NCI-H2196 (cell line): Measurements from ENCODE around the gene SPATS2L.

Experiments
- DNase-seq: peaks from one replicate; lab custom pipeline; 2025; ENCODE audit not compliant: unreplicated experiment; lab: John Stamatoyannopoulos, UW

The SPATS2L gene

GRCh38 chr2:200461846-200462710, 155.6 kb downstream of the SPATS2L start:
- DNase-seq = no peak

- no peak for DNase-seq
Measured at GRCh38 chr2:200463452-200463851, 157.0 kb downstream of the SPATS2L start.

DNA sequence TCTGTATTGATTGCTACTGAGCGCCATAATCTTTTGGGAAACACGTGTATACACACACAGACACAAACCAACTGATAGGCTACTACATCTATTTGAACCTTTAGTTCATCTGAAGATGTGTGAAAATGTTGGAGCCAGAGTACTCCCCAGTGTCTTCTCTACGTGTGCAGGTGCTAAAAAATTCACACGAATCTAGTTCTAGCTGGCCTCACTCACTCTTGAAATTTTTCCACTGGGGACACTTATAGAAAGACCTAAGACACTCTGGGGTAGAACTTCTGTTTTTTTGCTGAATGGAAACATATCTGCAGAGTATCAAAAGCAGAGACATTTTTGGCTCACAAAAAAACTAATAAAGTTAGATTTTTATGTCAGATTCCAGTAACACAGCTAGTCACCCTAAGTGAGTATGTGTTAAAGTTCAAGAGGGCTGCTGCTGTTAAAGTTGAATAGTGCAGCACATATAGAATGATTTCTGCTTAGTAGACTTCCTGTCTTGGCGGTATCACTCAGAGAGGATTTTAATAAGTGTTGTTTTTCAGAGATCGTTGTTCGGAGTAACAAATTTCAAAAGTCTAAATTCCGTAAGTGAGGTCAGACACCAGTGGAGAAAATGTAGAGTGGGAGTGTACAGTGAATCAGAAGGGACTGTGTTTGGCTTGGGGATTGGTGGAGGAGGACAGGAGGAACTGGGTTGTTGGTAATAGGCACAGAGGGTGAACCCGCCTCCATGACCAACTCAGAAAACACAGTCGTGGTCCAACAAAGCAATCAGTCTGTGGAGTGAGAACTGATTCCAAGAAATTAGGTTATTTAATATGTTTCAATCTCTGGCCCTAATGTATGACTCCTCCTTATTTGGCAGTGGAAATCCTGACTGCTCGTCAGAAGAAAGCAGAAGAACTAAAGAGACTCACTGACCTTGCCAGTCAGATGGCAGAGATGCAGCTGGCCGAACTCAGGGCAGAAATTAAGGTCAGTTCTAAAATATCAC, 160.2 kb downstream of the SPATS2L start:
- DNase-seq = no peak

DNA sequence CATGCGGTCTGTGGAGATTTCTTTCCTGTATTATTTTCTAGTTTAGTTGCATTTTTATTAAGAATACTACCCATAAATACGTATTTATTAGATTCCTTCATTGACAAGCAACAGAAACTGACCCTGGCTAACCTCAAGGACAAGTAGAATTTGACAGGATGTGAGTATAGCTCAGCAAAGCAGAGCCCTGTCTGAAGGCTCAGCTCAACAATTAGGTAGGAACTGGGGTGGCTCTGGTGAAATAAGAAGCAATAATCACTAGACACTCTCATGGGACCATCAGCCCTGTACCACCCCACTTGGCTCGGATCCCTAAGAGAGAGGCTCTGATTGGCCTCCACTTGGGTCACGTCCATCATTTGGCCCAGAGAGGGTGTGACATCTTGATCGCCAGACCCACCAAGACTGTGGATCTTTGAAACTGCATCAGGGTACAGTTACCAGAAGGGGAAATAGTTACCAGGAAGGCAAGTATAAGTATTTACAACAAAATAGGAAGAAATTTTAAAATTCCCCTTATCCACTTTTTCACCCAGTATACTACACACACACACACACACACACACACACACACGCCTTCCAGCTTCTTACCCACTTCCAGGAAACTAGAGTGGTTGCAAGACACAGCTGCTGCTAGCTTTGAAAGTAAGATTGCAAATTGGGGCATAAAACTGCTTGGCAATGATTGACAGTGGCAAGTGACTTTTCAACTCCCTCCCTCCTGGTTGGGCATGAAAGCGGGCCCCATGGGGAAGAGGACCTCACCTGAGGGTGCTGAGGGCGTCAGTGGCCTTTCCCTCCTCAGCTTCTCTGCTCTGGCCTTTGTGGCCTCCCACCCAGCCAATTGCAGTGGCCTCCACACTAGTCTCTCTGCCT, 161.6 kb downstream of the SPATS2L start:
- DNase-seq = no peak

DNA sequence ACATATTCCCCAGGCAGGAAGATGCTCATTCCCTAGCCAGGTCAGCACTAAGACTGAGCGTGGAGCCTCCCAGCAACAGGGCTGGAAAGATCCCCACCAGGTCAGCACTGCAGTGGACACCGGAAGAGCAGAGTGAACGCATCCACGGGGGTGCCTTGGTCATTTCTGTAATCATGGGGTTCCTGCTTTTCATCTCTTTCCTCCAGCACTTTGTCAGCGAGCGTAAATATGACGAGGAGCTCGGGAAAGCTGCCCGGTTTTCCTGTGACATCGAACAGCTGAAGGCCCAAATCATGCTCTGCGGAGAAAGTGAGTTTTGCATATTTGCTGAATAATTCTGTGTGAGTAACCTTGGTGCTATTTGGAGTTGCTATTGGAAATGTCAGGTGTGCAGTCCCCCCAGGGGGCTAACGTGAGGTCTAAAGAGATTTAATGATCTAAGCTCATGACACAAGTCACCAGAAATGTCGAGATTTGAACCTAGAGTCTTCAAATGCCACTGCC, 163.3 kb downstream of the SPATS2L start:
- no peak for DNase-seq

DNA sequence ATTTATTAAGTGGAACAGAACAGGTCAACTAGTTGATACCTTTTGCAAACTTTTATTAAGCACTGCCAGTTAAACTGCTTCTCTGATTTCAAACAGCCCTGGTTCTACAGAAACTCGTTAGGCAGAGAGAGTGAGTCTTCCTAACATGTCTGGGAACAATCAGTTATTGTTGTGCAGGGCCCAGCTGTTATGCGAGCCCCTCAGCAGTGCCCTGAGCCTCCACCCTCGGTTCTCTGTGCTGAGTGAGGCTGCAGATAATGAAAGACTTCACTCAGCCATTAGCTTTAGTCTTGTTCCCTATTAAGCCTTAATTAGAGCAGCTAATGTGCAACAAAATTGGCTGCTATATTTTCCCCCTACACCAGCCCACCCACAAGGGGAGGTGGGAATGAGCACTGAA, 163.7 kb downstream of the SPATS2L start:
- DNase-seq = no peak

DNA sequence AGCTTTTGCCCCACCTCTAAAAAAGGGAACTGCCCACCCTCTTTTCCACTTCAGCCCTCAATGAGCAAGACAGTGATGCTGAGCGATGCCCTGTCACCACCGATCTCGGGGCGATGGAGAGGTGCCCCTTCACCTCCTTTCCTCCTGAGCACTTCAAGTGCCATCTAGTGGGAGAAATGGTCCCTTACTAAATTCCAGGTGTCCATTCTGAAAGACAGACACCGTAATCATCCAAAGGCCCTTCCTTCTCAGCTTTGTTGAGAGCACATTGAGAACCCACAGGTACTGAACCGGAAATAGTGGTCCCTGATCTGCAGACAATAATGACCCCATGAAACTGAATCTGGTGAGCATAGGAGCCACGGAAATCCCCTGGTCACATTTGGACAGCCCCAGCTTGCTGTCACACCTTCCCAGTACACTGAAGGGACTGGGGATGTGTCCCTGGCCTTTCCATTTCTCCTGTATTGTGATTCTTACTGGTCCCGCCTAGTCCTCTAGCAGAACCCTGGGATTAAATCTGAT, 164.9 kb downstream of the SPATS2L start:
- DNase-seq = peak; percentile 26

GRCh38 chr2:200471928-200472645, 165.6 kb downstream of the SPATS2L start:
- DNase-seq = no peak

DNA sequence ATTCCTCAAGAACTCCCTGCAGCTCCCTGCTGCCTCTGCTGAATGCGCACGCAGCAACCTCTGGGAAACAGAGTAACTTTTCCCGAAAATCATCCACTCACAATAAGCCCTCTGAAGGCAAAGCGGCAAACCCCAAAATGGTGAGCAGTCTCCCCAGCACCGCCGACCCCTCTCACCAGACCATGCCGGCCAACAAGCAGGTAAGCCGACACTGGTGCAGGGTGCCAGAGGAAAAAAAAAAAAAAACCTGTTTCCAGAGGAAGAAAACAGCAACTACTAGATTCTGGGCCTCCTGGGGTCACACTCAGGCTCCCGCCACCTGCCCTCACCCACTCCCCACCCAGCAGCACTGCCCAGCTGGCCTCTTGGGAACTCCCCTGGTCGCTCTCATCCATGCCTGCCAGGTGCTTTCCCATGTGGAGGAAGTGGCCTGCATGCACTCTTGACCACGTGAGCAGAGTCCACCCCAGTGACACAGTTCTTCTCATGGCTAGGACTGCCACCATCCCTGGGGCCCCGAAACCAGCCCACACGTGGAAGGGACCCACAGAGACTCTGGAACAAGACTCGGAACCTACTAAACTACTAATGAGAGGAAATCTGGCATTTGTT, 166.5 kb downstream of the SPATS2L start:
- no peak for DNase-seq

DNA sequence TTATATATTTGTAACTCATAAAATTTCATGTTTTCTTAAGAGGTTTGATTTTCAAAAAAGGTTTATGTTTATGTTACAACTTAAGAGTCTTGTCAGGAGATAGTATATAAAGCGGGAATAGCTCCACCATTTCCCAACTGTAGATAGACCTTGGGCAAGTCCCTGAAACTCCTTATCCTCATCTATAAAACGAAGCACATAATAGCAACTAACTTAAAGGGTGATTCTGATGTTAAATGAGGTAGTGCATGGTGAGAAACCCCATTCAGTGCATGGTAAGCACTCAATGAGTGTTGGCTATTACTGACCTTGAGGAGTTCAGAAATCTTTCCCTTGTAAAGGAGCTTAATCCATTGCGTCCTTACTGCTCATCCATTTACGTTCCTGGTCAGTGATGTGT, 169.3 kb downstream of the SPATS2L start:
- DNase-seq = no peak

DNA sequence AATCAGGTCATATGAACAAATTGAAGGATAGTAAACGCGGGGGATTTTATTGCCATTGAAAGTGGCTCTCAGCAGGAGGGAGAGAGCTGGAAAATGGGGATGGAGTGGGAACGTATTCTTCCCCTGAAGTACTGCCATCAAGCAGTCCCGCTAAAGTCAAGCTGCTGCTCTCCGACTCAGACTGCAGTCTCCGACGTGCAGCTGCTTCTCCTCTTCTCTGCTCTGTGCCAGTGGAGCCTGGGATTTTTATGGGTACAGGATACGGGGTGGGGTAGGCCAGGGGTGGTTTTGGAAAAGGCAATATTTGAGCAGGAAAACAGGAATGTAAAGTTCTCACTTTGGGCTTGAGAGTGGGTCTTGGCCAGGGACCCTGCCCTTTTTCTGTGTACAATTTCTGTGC, 170.3 kb downstream of the SPATS2L start:
- DNase-seq = no peak

DNA sequence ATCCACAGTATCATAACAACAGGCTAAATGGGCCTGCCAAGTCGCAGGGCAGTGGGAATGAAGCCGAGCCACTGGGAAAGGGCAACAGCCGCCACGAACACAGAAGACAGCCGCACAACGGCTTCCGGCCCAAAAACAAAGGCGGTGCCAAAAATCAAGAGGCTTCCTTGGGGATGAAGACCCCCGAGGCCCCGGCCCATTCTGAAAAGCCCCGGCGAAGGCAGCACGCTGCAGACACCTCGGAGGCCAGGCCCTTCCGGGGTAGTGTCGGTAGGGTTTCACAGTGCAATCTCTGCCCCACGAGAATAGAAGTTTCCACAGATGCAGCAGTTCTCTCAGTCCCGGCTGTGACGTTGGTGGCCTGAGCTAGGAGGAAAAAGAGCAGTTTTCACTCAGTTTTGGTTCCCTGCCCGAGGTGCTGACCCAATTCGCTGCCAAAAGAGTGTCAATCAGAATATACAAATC, 171.2 kb downstream of the SPATS2L start:
- no peak for DNase-seq

DNA sequence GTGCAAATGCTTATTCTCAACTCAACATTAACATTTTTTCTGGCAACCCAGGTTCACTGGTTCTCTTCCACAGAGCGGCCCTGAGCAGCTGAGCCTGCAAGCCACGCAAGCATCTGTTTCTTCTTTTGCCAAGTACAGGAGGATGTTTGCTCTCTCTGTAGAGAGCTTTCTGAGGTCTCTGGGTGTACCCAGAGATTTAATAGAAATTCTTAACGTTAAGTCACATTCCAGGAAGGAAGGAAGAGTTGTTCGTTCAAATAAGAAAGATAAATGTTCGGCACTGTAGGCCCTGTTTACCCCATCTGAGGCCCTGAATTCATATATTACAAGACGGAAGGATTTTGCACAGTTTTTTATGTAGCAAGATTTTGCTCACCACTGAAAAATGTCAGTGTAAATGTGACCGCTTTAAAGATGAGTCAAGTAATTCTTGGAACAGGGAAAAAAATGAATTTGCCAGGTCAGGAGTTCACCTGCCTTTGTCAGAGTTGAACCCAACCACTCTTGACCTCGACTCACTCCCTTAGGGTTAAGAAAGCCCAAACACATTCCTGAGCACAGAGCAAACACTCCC, 173.3 kb downstream of the SPATS2L start:
- DNase-seq = no peak

GRCh38 chr2:200482194-200482593, 175.7 kb downstream of the SPATS2L start:
- no peak for DNase-seq

DNA sequence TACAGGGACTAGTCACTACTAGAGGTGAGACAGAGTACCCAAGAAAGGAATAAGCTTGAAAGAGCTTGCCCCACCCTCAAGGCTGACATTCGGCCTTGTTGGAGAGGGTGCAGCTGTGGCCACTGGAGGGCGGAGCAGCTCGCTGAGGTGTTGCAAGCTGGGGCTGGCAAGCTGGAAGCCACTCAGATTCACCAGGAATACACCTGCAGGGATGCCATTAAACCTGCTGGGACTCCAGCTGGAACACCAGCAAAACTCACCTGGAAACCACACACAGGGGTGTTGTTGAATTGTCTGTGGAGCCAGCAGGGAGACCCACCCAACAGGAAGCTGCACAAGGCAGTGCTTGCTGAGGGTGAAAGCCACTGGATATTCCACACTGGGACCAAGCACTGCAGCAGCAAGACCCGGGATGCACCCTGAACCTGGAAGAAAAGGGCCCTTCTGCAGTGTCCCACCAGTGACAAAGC, 177.3 kb downstream of the SPATS2L start:
- peak; percentile 70 for DNase-seq

DNA sequence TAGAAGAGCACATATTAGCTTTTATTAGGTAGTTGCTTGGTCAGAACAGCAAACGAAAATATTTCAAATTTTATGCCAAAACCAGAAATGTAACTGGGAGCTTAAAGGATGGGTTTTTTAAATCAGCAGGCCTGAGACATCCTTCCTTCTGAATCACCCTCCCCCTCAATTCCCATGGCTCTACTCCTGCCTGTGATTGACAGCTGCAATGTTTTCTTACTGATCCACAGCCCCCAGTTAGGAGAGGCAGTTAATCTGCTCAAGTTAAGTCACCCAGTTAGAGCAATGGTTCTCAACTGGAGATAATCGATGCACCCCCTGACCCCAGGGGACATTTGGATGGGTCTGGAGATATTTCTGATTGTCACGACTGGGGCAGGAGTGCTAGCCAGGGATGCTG, 178.4 kb downstream of the SPATS2L start:
- DNase-seq = no peak

DNA sequence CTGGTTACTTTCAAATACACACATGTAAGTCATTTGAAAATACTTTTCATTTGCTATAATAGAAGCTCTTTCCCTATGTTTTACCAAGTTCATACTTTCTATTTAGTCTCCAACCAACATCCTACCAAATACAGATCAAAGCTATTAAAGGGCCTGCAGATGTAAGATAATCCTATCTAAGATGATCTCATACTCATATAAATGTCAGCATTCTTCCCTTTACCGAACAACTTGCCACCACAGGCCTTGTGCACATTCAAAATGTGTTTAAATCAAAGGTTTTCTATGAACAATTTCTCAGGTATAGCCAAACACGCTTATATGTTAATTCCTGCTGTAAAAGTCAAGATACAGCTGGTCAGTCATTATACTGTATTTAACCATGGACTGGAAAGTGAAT, 180.0 kb downstream of the SPATS2L start:
- DNase-seq = no peak

DNA sequence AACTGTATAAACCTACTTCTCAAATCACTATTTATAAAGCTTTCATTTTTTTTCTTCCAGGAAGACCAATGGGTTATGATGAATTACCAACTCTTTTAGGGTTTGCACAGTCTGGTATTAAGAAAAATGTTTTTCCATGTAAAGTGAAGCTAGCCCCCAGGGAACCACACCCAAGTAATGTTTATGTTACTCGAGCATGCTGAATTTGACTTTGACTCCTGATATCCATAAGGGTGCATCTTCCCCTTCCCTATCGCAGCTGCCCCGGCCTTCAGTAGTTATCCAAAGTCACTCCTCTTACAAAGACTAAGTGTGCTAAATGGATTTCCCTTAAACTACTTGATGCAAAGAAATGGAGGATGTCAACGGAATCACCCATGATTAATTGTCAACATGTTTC, 181.7 kb downstream of the SPATS2L start:
- DNase-seq = no peak

DNA sequence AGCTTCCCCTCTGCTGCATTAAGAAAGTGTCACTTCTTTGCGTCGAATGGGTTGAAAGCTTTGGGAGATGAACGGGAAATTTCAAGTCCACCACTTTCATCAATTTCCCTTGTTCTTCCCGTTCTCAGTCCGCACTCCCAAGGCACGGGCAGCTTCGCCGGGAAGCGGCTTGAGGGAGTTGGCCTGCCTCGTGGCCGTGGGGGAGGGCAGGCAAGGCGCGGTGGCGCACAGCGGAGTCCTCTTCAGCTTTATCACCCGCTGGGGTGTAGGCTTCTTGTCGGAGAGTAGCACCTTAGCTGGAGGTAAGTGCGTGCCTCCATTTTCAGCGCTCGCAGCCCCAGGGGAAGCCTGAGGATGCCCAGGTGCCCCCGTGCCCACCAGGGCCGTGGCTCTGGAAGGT, 183.5 kb downstream of the SPATS2L start:
- no peak for DNase-seq
